ENCODE data around the gene RFNG. TPM values are rescaled to one million over a fixed set of nuclear protein-coding genes. Genes with fewer than 3 reads are reported as not detected.

Gene RFNG
- total and polyA plus RNA-seq, 2 of the 13 experiments (the other 11 are each of a cell fraction or from before 2014, with no cell fraction given): 61.4 to 64.0 TPM

DNA sequence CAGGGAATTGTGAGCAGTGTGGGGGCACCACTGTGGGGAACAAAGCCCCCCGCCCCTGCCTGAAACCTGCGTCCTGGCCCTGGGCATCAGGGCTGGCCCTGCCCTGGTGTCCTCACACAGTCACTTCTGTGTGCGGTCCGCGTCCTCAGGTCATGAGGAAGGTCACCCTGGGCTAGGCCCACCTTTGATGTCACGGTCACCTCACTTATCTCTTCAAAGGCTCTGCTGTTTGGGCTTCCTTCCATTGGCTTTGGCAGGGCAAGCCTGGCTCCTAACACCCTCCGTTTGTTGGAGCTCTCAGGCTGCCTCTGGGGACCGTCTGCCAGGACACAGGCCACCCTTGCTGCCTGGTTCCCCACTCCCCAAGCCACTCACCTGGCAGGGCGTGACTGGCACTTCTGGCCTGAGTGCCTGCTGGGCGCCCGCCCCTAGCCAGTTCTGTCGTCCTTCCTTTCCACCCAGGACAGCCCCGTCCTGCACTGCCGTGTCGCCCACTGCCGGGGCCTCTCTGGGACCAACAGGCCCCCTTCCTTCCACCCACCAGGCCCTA, 37.8 kb downstream of the RFNG start (continued):
- TF ChIP-seq ZBTB39 (CRISPR knock-in tag; IDR thresholded peaks at IDR 0.05) (no peak), ZNF557 (CRISPR knock-in tag; IDR thresholded peaks at IDR 0.05) (no peak), TEAD3 (CRISPR knock-in tag; optimal IDR thresholded peaks at IDR 0.05; ENCODE audit: borderline replicate concordance) (peak; percentile 11), ZNF20 (CRISPR knock-in tag; IDR thresholded peaks at IDR 0.05) (no peak), ZNF431 (CRISPR knock-in tag; IDR thresholded peaks at IDR 0.05; ENCODE audit: borderline replicate concordance, low read depth) (no peak), ZNF383 (CRISPR knock-in tag; IDR thresholded peaks at IDR 0.05; ENCODE audit: borderline replicate concordance) (no peak), MXI1 (IDR thresholded peaks at IDR 0.05; ENCODE audit: borderline replicate concordance, low read depth, low read length) (no peak; the same call in 2 of the 3 replicates), MIXL1 (CRISPR knock-in tag; IDR thresholded peaks at IDR 0.05) (no peak), ZNF275 (CRISPR knock-in tag; IDR thresholded peaks at IDR 0.05; ENCODE audit: borderline replicate concordance) (no peak), BATF2 (CRISPR knock-in tag; IDR thresholded peaks at IDR 0.05) (no peak), MED8 (CRISPR knock-in tag; IDR thresholded peaks at IDR 0.05; ENCODE audit: insufficient replicate concordance) (no peak), ZNF10 (CRISPR knock-in tag; IDR thresholded peaks at IDR 0.05; ENCODE audit: borderline replicate concordance, low read depth) (no peak), SIX1 (CRISPR knock-in tag; IDR thresholded peaks at IDR 0.05; ENCODE audit: borderline replicate concordance) (no peak), RNF219 (CRISPR knock-in tag; IDR thresholded peaks at IDR 0.05) (no peak), ZBTB8A (CRISPR knock-in tag; IDR thresholded peaks at IDR 0.05; ENCODE audit: borderline replicate concordance, low read depth) (no peak), SALL1 (CRISPR knock-in tag; IDR thresholded peaks at IDR 0.05) (no peak), MZF1 (CRISPR knock-in tag; IDR thresholded peaks at IDR 0.05; ENCODE audit: borderline replicate concordance) (no peak; the same call in 1 of the 2 replicates), SMAD9 (CRISPR knock-in tag; IDR thresholded peaks at IDR 0.05) (no peak), HDAC2 (CRISPR knock-in tag; IDR thresholded peaks at IDR 0.05) (peak; percentile 68), CBX2 (IDR thresholded peaks at IDR 0.05; ENCODE audit: low read depth, low read length) (no peak), CBX2 (CRISPR knock-in tag; IDR thresholded peaks at IDR 0.05; ENCODE audit: low read depth) (no peak), ZNF33B (CRISPR knock-in tag; IDR thresholded peaks at IDR 0.05) (no peak), BORCS8-MEF2B (CRISPR knock-in tag; IDR thresholded peaks at IDR 0.05) (no peak)
- TF ChIP-seq, protein P1, sequence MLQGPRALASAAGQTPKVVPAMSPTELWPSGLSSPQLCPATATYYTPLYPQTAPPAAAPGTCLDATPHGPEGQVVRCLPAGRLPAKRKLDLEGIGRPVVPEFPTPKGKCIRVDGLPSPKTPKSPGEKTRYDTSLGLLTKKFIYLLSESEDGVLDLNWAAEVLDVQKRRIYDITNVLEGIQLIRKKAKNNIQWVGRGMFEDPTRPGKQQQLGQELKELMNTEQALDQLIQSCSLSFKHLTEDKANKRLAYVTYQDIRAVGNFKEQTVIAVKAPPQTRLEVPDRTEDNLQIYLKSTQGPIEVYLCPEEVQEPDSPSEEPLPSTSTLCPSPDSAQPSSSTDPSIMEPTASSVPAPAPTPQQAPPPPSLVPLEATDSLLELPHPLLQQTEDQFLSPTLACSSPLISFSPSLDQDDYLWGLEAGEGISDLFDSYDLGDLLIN (CRISPR knock-in tag; IDR thresholded peaks at IDR 0.05; ENCODE audit: borderline replicate concordance): no peak
